Measurements from ENCODE around the gene MYDGF.

GRCh38 chr19:4638317-4638716 lies 31.8 kb downstream of the MYDGF start:
- TF ChIP-seq CTCF (IDR thresholded peaks at IDR 0.05) (no peak), POLR2A (IDR thresholded peaks at IDR 0.05) (no peak), EP300 (IDR thresholded peaks at IDR 0.05) (no peak), POLR2AphosphoS5 (IDR thresholded peaks at IDR 0.05) (no peak)

Data from suprapubic skin (tissue), 4 donors.